ENCODE measurements around the gene FGF14. TPM values are rescaled to one million over a fixed set of nuclear protein-coding genes. Genes with fewer than 3 reads are reported as not detected.

FGF14 gene
- total and polyA plus RNA-seq, 2 donors (not counting 1 experiment from before 2014, with no cell fraction given), result under 0.01 TPM; not detected in 1

GRCh38 chr13:102203718-102204117 is 198.1 kb downstream of the FGF14 start:
- Histone ChIP-seq H3K9ac (ENCODE audit: low read length) (no peak overlapping the region), H3K4me3 (ENCODE audit: control extremely low read depth in 1 of 5, extremely low read depth in 1 of 5, insufficient read depth in 1 of 5, low read depth in 2 of 5, low read length in 4 of 5) (no peak overlapping the region), H3K79me2 (ENCODE audit: control insufficient read depth, insufficient read depth, low read length) (no peaks in the 10 kb centered on the region), H3K4me2 (replicated peaks; ENCODE audit: low read depth, low read length, poor library complexity, severe bottlenecking) (no peak overlapping the region), H3K9me3 (ENCODE audit: control extremely low read depth in 1 of 3, control insufficient read depth in 2 of 3, insufficient read depth in 1 of 3, low read length in 2 of 3) (no peaks in the 10 kb centered on the region), H3K27ac (ENCODE audit: low read length in 2 of 2) (no peak overlapping the region), H3K27me3 (replicated peaks in 1 of 4; ENCODE audit: control extremely low read depth in 1 of 4, control insufficient read depth in 3 of 4, insufficient read depth in 4 of 4, low read length in 3 of 4) (no peaks in the 10 kb centered on the region), H3K4me1 (ENCODE audit: control insufficient read depth in 2 of 2, insufficient read depth in 2 of 2, low read length in 2 of 2) (no peaks in the 10 kb centered on the region), H2AFZ (ENCODE audit: insufficient read depth, low read depth, low read length, poor library complexity, severe bottlenecking) (no peak overlapping the region), H4K20me1 (ENCODE audit: control insufficient read depth, insufficient read depth, low read length, poor library complexity, severe bottlenecking) (no peaks in the 10 kb centered on the region), H3K36me3 (replicated peaks in 1 of 2; ENCODE audit: control extremely low read depth in 1 of 2, control insufficient read depth in 1 of 2, extremely low read depth in 1 of 2, insufficient read depth in 2 of 2, low read length in 1 of 2) (no peaks in the 10 kb centered on the region)
- H3K4me1 Mint-ChIP-seq, result no peaks in the 10 kb centered on the region
- no peaks in the 10 kb centered on the region for H3K9me3 Mint-ChIP-seq (ENCODE audit: insufficient read depth)
- CTCF ChIA-PET, result no interaction called here
- TF ChIP-seq EZH2 (IDR thresholded peaks at IDR 0.05; ENCODE audit: borderline replicate concordance, insufficient read depth, low read depth, low read length, poor library complexity, severe bottlenecking) (no peak), CTCF (IDR thresholded peaks at IDR 0.05) (no peak)
- no peak for DNase-seq
- intact Hi-C loops (cut with micrococcal nuclease), result no loop called here
- H3K4me3 Mint-ChIP-seq, result no peak overlapping the region
- H3K27me3 Mint-ChIP-seq, result no peaks in the 10 kb centered on the region
- POLR2A ChIA-PET, result no interaction called here
- no peak overlapping the region for H3K27ac Mint-ChIP-seq
- ATAC-seq (ENCODE audit: low read depth), result no peak

GRCh38 chr13:102198418-102199311 is 203.2 kb downstream of the FGF14 start:
- ChIA-PET CTCF (no interaction called here), POLR2A (no interaction called here)
- Histone ChIP-seq H3K4me3 (ENCODE audit: control extremely low read depth in 1 of 5, extremely low read depth in 1 of 5, insufficient read depth in 1 of 5, low read depth in 2 of 5, low read length in 4 of 5) (no peak overlapping the region), H3K9ac (ENCODE audit: low read length) (no peak overlapping the region), H2AFZ (ENCODE audit: insufficient read depth, low read depth, low read length, poor library complexity, severe bottlenecking) (no peak overlapping the region), H3K27ac (ENCODE audit: low read length in 2 of 2) (no peak overlapping the region), H3K36me3 (replicated peaks in 1 of 2; ENCODE audit: control extremely low read depth in 1 of 2, control insufficient read depth in 1 of 2, extremely low read depth in 1 of 2, insufficient read depth in 2 of 2, low read length in 1 of 2) (no peaks in the 10 kb centered on the region), H4K20me1 (ENCODE audit: control insufficient read depth, insufficient read depth, low read length, poor library complexity, severe bottlenecking) (no peaks in the 10 kb centered on the region), H3K27me3 (replicated peaks in 1 of 4; ENCODE audit: control extremely low read depth in 1 of 4, control insufficient read depth in 3 of 4, insufficient read depth in 4 of 4, low read length in 3 of 4) (no peaks in the 10 kb centered on the region), H3K79me2 (ENCODE audit: control insufficient read depth, insufficient read depth, low read length) (no peaks in the 10 kb centered on the region), H3K4me1 (ENCODE audit: control insufficient read depth in 2 of 2, insufficient read depth in 2 of 2, low read length in 2 of 2) (no peaks in the 10 kb centered on the region), H3K4me2 (replicated peaks; ENCODE audit: low read depth, low read length, poor library complexity, severe bottlenecking) (no peak overlapping the region), H3K9me3 (ENCODE audit: control extremely low read depth in 1 of 3, control insufficient read depth in 2 of 3, insufficient read depth in 1 of 3, low read length in 2 of 3) (no peaks in the 10 kb centered on the region)
- Mint-ChIP-seq H3K27me3 (no peaks in the 10 kb centered on the region), H3K9me3 (ENCODE audit: insufficient read depth) (no peaks in the 10 kb centered on the region), H3K27ac (no peak overlapping the region), H3K4me1 (no peaks in the 10 kb centered on the region), H3K4me3 (no peak overlapping the region)
- DNase-seq (no peak), ATAC-seq (ENCODE audit: low read depth) (no peak)
- intact Hi-C loops (cut with micrococcal nuclease), result no loop called here
- no peak for TF ChIP-seq EZH2 (IDR thresholded peaks at IDR 0.05; ENCODE audit: borderline replicate concordance, insufficient read depth, low read depth, low read length, poor library complexity, severe bottlenecking)
- TF ChIP-seq CTCF (IDR thresholded peaks at IDR 0.05), result no peak
- 96% methylated on average over 3 of the region's 7 CpGs for WGBS (ENCODE audit: insufficient coverage)

All from B cell (primary cell).